Astrocyte (in vitro differentiated cells and primary cell): ENCODE measurements around the gene KMT5C. TPM values are rescaled to one million over a fixed set of nuclear protein-coding genes. Genes with fewer than 3 reads are reported as not detected.

Experiments
- DNase-seq: peaks from one replicate; pipeline ENCODE4 v3.0.0-alpha.2; 2010; ENCODE audit warnings: low read depth
- FAIRE-seq: peaks from 2 replicates; lab custom pipeline; 2011; peaks lifted over from hg19 to GRCh38; lab: Jason Lieb, UNC
- H2AFZ ChIP-seq: 2 replicates; pipeline ENCODE4 v1.6.0; 2012; ENCODE audit warnings: low read depth, low read length, inconsistent platforms
- H3K27ac ChIP-seq: 2 replicates; pipeline ENCODE4 v1.5.1; 2011; ENCODE audit warnings: low read depth, low read length, inconsistent platforms
- H3K27me3 ChIP-seq: 2 replicates; pipeline ENCODE4 v1.6.0; 2011; ENCODE audit warnings: low read length, inconsistent platforms; ENCODE audit not compliant: insufficient read depth
- H3K36me3 ChIP-seq: 2 replicates; pipeline ENCODE4 v1.5.1; 2011; ENCODE audit warnings: low read length, inconsistent platforms; ENCODE audit not compliant: insufficient read depth
- H3K4me1 ChIP-seq: 2 replicates; pipeline ENCODE4 v1.5.1; 2011; ENCODE audit warnings: low read length, inconsistent platforms; ENCODE audit not compliant: insufficient read depth
- H3K4me2 ChIP-seq: 2 replicates; pipeline ENCODE4 v1.6.0; 2012; ENCODE audit warnings: low read length, inconsistent platforms
- H3K4me3 ChIP-seq: 2 replicates; pipeline ENCODE4 v1.5.1; 2011; ENCODE audit warnings: low read depth, mild to moderate bottlenecking, low read length, inconsistent platforms; ENCODE audit not compliant: insufficient read depth
- H3K79me2 ChIP-seq: 2 replicates; pipeline ENCODE4 v1.6.0; 2012; ENCODE audit warnings: mild to moderate bottlenecking, low read length, inconsistent platforms; ENCODE audit not compliant: insufficient read depth
- H3K9ac ChIP-seq: 2 replicates; pipeline ENCODE4 v1.6.0; 2012; ENCODE audit warnings: mild to moderate bottlenecking, low read length, inconsistent platforms
- H3K9me3 ChIP-seq: 2 replicates; pipeline ENCODE4 v1.5.1; 2012; ENCODE audit warnings: low read depth, mild to moderate bottlenecking, low read length, inconsistent platforms; ENCODE audit not compliant: insufficient read depth
- H4K20me1 ChIP-seq: 2 replicates; pipeline ENCODE4 v1.6.0; 2012; ENCODE audit warnings: low read length, inconsistent platforms; ENCODE audit not compliant: insufficient read depth
- H3K27ac Mint-ChIP-seq: one replicate; pipeline ENCODE4 v1.8.0; 2021; ENCODE audit warnings: mild to moderate bottlenecking, mixed read lengths; ENCODE audit not compliant: unreplicated experiment
- H3K27me3 Mint-ChIP-seq: one replicate; pipeline ENCODE4 v1.8.0; 2021; ENCODE audit warnings: low read depth, mixed read lengths; ENCODE audit not compliant: unreplicated experiment
- H3K36me3 Mint-ChIP-seq: one replicate; pipeline ENCODE4 v1.8.0; 2021; ENCODE audit warnings: low read depth, mixed read lengths; ENCODE audit not compliant: unreplicated experiment
- H3K4me1 Mint-ChIP-seq: one replicate; pipeline ENCODE4 v1.8.0; 2021; ENCODE audit warnings: low read depth, mixed read lengths; ENCODE audit not compliant: unreplicated experiment
- H3K4me3 Mint-ChIP-seq: one replicate; pipeline ENCODE4 v1.8.0; 2021; ENCODE audit warnings: mild to moderate bottlenecking, moderate library complexity, mixed read lengths; ENCODE audit not compliant: unreplicated experiment
- H3K9me3 Mint-ChIP-seq: one replicate; pipeline ENCODE4 v1.8.0; 2021; ENCODE audit warnings: mild to moderate bottlenecking, mixed read lengths; ENCODE audit not compliant: unreplicated experiment
- CTCF ChIP-seq: IDR thresholded peaks from 2 replicates; pipeline ENCODE4 v1.5.1; 2011; ENCODE audit warnings: low read depth, mild to moderate bottlenecking, inconsistent platforms, low read length, moderate library complexity; ENCODE audit not compliant: insufficient read depth
- EZH2 ChIP-seq: IDR thresholded peaks from 2 replicates; pipeline ENCODE4 v1.6.1; 2012; ENCODE audit warnings: mild to moderate bottlenecking, low read length, inconsistent platforms; ENCODE audit not compliant: insufficient read depth
- total RNA-seq: library from RNA; stranded (reverse); gene quantifications from 2 replicates; pipeline ENCODE4 v1.2.1, GENCODE V29; 2021

The KMT5C gene
- total RNA-seq, 1 donor from 2014 or later = 14.6 TPM

GRCh38 chr19:55362174-55362989 lies 22.7 kb downstream of the KMT5C start:
- Histone ChIP-seq H2AFZ (no peak overlapping the region), H3K4me1 (no peaks in the 10 kb centered on the region), H3K79me2 (peaks cover 6% of the 10 kb centered on the region), H3K27me3 (no peaks in the 10 kb centered on the region), H3K9me3 (no peaks in the 10 kb centered on the region), H3K27ac (no peak overlapping the region), H3K4me2 (no peak overlapping the region), H4K20me1 (peaks cover 22% of the 10 kb centered on the region), H3K4me3 (no peak overlapping the region), H3K9ac (no peak overlapping the region), H3K36me3 (peaks cover 11% of the 10 kb centered on the region)
- no peaks in the 10 kb centered on the region for H3K9me3 Mint-ChIP-seq
- TF ChIP-seq CTCF (no peak), EZH2 (no peak)
- no peak for DNase-seq
- H3K4me3 Mint-ChIP-seq = no peak overlapping the region
- peaks cover 10% of the 10 kb centered on the region for H3K36me3 Mint-ChIP-seq
- no peak overlapping the region for H3K27ac Mint-ChIP-seq
- no peak for FAIRE-seq
- H3K4me1 Mint-ChIP-seq = peaks cover 11% of the 10 kb centered on the region
- H3K27me3 Mint-ChIP-seq = peaks cover 15% of the 10 kb centered on the region

DNA sequence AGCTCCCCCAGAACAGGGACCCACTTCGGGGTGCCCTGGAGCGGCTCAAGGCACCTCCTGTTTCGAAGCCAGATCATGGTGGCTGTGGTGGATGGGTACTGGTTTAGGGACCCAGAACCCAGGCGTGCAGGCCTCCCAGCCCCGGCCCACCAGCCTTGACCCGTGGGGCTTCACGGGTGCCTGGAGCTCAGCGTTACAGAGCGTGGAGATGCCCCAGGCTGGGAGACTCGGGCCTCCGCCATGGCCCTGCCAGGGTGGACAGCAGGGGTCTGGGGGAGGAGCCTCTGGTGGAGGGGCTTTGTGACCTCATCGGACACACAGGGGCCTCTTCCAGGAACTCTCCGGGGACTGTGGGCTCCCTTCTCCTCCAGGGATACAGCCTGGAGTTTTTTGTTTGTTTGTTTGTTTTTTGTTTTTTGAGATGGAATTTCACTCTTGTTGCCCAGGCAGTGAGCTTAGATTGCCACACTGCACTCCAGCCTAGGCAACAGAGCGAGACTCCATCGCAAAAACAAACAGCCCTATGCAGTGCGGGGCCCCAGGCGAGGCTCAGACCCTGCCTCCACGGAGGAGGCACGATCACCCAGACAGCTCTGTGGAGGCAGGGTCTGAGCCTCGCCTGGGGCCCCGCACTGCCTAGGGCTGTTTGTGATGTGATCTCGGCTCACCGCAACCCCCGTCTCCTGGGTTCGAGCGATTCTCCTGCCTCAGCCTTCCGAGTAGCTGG lies 23.5 kb downstream of the KMT5C start, which contains the start of gene GARIN5B:
Gene GARIN5B, minus strand, starts transcription at position 271 of the 727 bp plus-strand sequence. Its CDS starts 194 bp downstream, at position 77.
- Histone ChIP-seq H3K9me3 (no peaks in the 10 kb centered on the region), H3K36me3 (peaks cover 14% of the 10 kb centered on the region), H3K27ac (no peak within 1 kb of the TSS), H4K20me1 (peaks cover 27% of the 10 kb centered on the region), H3K4me1 (no peaks in the 10 kb centered on the region), H3K79me2 (peaks cover 12% of the 10 kb centered on the region), H3K27me3 (no peaks in the 10 kb centered on the region), H3K4me2 (no peak within 1 kb of the TSS), H2AFZ (no peak within 1 kb of the TSS), H3K4me3 (no peak within 1 kb of the TSS), H3K9ac (no peak within 1 kb of the TSS)
- TF ChIP-seq EZH2 = no peak
- DNase-seq (no peak), FAIRE-seq (no peak)
- H3K36me3 Mint-ChIP-seq = peaks cover 12% of the 10 kb centered on the region
- peak within 1 kb of the TSS; percentile 68 for H3K4me3 Mint-ChIP-seq
- peak within 1 kb of the TSS; percentile 86 for H3K27ac Mint-ChIP-seq
- H3K9me3 Mint-ChIP-seq = no peaks in the 10 kb centered on the region
- H3K27me3 Mint-ChIP-seq = peaks cover 8% of the 10 kb centered on the region
- peaks cover 14% of the 10 kb centered on the region for H3K4me1 Mint-ChIP-seq

GRCh38 chr19:55365245-55365644 lies 25.6 kb downstream of the KMT5C start:
- DNase-seq = no peak
- Histone ChIP-seq H3K27ac (no peak overlapping the region), H3K4me1 (peaks cover 7% of the 10 kb centered on the region), H3K9ac (no peak overlapping the region), H3K79me2 (peaks cover 31% of the 10 kb centered on the region), H4K20me1 (peaks cover 36% of the 10 kb centered on the region), H3K9me3 (no peaks in the 10 kb centered on the region), H2AFZ (no peak overlapping the region), H3K27me3 (no peaks in the 10 kb centered on the region), H3K36me3 (peaks cover 14% of the 10 kb centered on the region), H3K4me3 (no peak overlapping the region), H3K4me2 (no peak overlapping the region)
- Mint-ChIP-seq H3K36me3 (peaks cover 12% of the 10 kb centered on the region), H3K27me3 (no peaks in the 10 kb centered on the region), H3K4me3 (peak overlapping the region; percentile 14), H3K27ac (peak overlapping the region; percentile 47), H3K9me3 (no peaks in the 10 kb centered on the region), H3K4me1 (peaks cover 14% of the 10 kb centered on the region)
- FAIRE-seq = no peak
- TF ChIP-seq EZH2 (no peak), CTCF (no peak)
